Measurements from ENCODE around the gene PCK1. TPM values are rescaled to one million over a fixed set of nuclear protein-coding genes. Genes with fewer than 3 reads are reported as not detected.

The PCK1 gene
- total RNA-seq, 1 experiment from 2014 or later = 0.17 TPM

- Mint-ChIP-seq H3K4me3 (no peak overlapping the region), H3K9me3 (peaks cover 9% of the 10 kb centered on the region; the same call in 1 of the 2 replicates), H3K36me3 (no peaks in the 10 kb centered on the region), H3K27me3 (ENCODE audit: low read depth) (peaks cover 2% of the 10 kb centered on the region; the same call in 1 of the 2 replicates), H3K27ac (no peak overlapping the region), H3K4me1 (no peaks in the 10 kb centered on the region)
- TF ChIP-seq, protein P1, sequence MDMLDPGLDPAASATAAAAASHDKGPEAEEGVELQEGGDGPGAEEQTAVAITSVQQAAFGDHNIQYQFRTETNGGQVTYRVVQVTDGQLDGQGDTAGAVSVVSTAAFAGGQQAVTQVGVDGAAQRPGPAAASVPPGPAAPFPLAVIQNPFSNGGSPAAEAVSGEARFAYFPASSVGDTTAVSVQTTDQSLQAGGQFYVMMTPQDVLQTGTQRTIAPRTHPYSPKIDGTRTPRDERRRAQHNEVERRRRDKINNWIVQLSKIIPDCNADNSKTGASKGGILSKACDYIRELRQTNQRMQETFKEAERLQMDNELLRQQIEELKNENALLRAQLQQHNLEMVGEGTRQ (CRISPR knock-in tag; IDR thresholded peaks at IDR 0.05) = peak; percentile 52
- TF ChIP-seq JUN (CRISPR knock-in tag; IDR thresholded peaks at IDR 0.05) = no peak
- ATAC-seq (no peak), DNase-seq (ENCODE audit: low spot score) (no peak)
- POLR2A ChIA-PET = no interaction called here
- CTCF ChIA-PET = no interaction called here
These were observed 42.2 kb downstream of the PCK1 start for GRCh38 chr20:57603120-57603519.

DNA sequence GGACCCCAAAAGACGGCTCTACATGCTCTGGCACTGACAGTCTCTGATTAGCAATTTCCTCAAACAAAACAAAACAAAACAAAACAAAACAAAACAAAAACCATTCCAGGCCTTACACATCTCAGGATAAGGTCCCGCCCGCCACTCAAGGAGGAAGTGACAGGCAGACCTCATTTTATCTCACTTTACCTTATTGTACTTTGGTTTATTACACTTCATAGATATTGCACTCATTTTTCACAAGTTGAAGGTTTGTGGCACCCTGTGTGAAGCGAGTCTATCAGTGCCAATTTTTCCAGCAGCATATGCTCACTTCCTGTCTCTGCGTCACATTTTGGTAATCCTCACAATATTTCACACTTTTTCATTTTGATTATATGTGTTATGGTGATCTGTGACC is 44.1 kb downstream of the PCK1 start:
- Mint-ChIP-seq H3K27me3 (ENCODE audit: low read depth) (peaks cover 2% of the 10 kb centered on the region; the same call in 1 of the 2 replicates), H3K4me1 (peaks cover 7% of the 10 kb centered on the region; the same call in 1 of the 2 replicates), H3K36me3 (no peaks in the 10 kb centered on the region), H3K9me3 (peaks cover 9% of the 10 kb centered on the region; the same call in 1 of the 2 replicates), H3K4me3 (no peak overlapping the region), H3K27ac (no peak overlapping the region)
- POLR2A ChIA-PET = no interaction called here
- TF ChIP-seq TCF7 (CRISPR knock-in tag; IDR thresholded peaks at IDR 0.05; ENCODE audit: low read depth) = no peak
- CTCF ChIA-PET = no interaction called here
- DNase-seq (ENCODE audit: low spot score) = no peak
- ATAC-seq = no peak

- peaks cover 2% of the 10 kb centered on the region; the same call in 1 of the 2 replicates for H3K27me3 Mint-ChIP-seq (ENCODE audit: low read depth)
- no peak overlapping the region for H3K27ac Mint-ChIP-seq
- POLR2A ChIA-PET = no interaction called here
These were observed 45.0 kb downstream of the PCK1 start for GRCh38 chr20:57605878-57606277.

DNA sequence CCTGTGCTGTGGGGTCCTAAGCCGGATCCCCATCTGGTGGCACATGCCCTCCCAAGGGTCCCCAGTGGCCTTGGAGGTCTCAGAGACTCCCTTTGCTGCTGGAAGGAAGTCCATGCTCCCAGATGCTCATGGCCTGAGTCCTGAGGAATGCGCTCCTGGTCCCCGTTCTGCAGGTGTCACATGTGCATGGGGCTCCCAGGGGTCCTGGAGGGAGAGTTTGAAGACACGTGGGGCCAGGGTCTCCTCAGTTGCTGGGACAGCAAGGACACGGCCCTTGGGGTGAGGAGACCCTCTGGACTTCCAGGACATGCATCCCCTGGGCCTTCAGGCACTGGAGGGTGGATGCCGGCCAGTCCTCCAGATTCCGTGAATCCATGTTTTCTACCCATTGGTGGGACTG is 47.6 kb downstream of the PCK1 start:
- H3K27me3 Mint-ChIP-seq (ENCODE audit: low read depth) = no peaks in the 10 kb centered on the region

More at GRCh38 chr20:57605878-57606277, 45.0 kb downstream of the PCK1 start:
- peaks cover 7% of the 10 kb centered on the region; the same call in 1 of the 2 replicates for H3K4me1 Mint-ChIP-seq
- H3K4me3 Mint-ChIP-seq = no peak overlapping the region
- no peak for TF ChIP-seq ZNF138 (CRISPR knock-in tag; conservative IDR thresholded peaks at IDR 0.05)
- no peak for TF ChIP-seq ZNF416 (CRISPR knock-in tag; IDR thresholded peaks at IDR 0.05)
- TF ChIP-seq KAT7 (CRISPR knock-in tag; IDR thresholded peaks at IDR 0.05; ENCODE audit: borderline replicate concordance) = no peak
- no peak for TF ChIP-seq NFATC4 (CRISPR knock-in tag; IDR thresholded peaks at IDR 0.05)
- no peak for TF ChIP-seq JAZF1 (CRISPR knock-in tag; IDR thresholded peaks at IDR 0.05)
- no peak for TF ChIP-seq ZNF232 (CRISPR knock-in tag; IDR thresholded peaks at IDR 0.05)
- no peak for TF ChIP-seq ZNF396 (CRISPR knock-in tag; IDR thresholded peaks at IDR 0.05; ENCODE audit: borderline replicate concordance)
- TF ChIP-seq ETV6 (CRISPR knock-in tag; IDR thresholded peaks at IDR 0.05) = no peak
- no peak for TF ChIP-seq NFYB (CRISPR knock-in tag; conservative IDR thresholded peaks at IDR 0.05; ENCODE audit: low read depth)
- no peak for TF ChIP-seq PREB (CRISPR knock-in tag; IDR thresholded peaks at IDR 0.05; ENCODE audit: borderline replicate concordance)
- H3K9me3 Mint-ChIP-seq = peaks cover 9% of the 10 kb centered on the region; the same call in 1 of the 2 replicates
- CTCF ChIA-PET = interaction anchor here (0.6 kb wide), 1 partner anchor 583 kb away, joined by 3 read pairs; no protein-coding TSS in a partner anchor
- DNase-seq (ENCODE audit: low spot score) (no peak), ATAC-seq (no peak)
- H3K36me3 Mint-ChIP-seq = no peaks in the 10 kb centered on the region

More for the DNA sequence above, 47.6 kb downstream of the PCK1 start:
- Mint-ChIP-seq H3K4me1 (peaks cover 7% of the 10 kb centered on the region; the same call in 1 of the 2 replicates), H3K27ac (no peak overlapping the region), H3K4me3 (no peak overlapping the region), H3K9me3 (no peaks in the 10 kb centered on the region), H3K36me3 (no peaks in the 10 kb centered on the region)
- ChIA-PET POLR2A (no interaction called here), CTCF (interaction anchor here (1.6 to 5.8 kb wide), 2 partner anchors 10 to 13 kb away, joined by 7 to 37 read pairs; partner anchors contain the start of gene ZBP1)
- ATAC-seq (no peak), DNase-seq (ENCODE audit: low spot score) (peak; percentile 8)
- TF ChIP-seq ETV6 (CRISPR knock-in tag; IDR thresholded peaks at IDR 0.05) (no peak), CBFB (CRISPR knock-in tag; IDR thresholded peaks at IDR 0.05; ENCODE audit: low read depth) (no peak), IRF2 (CRISPR knock-in tag; IDR thresholded peaks at IDR 0.05; ENCODE audit: borderline replicate concordance, low read depth) (no peak), AFF4 (CRISPR knock-in tag; IDR thresholded peaks at IDR 0.05; ENCODE audit: borderline replicate concordance) (no peak), NR3C1 (CRISPR knock-in tag; conservative IDR thresholded peaks at IDR 0.05; ENCODE audit: low read depth) (no peak)

Data from WTC11 (cell line).